ENCODE measurements around the gene DCDC2. TPM values are rescaled to one million over a fixed set of nuclear protein-coding genes. Genes with fewer than 3 reads are reported as not detected.

DCDC2 gene
- total RNA-seq, 1 donor from 2014 or later: 0.30 TPM

- DNase-seq (ENCODE audit: low spot score): no peak
- Mint-ChIP-seq H3K9me3 (ENCODE audit: low read depth) (peaks cover 4% of the 10 kb centered on the region), H3K27me3 (ENCODE audit: low read depth) (peaks cover 16% of the 10 kb centered on the region), H3K4me1 (ENCODE audit: low read depth) (no peaks in the 10 kb centered on the region), H3K4me3 (ENCODE audit: unreplicated experiment) (no peak overlapping the region), H3K36me3 (ENCODE audit: low read depth) (peaks cover 3% of the 10 kb centered on the region), H3K27ac (ENCODE audit: unreplicated experiment) (no peak overlapping the region)
- no peak for TF ChIP-seq CTCF (IDR thresholded peaks at IDR 0.05)
These were observed 169.2 kb downstream of the DCDC2 start for GRCh38 chr6:24188578-24189080.

GRCh38 chr6:24187965-24188577 is 169.8 kb downstream of the DCDC2 start:
- peaks cover 6% of the 10 kb centered on the region for H3K9me3 Mint-ChIP-seq (ENCODE audit: low read depth)
- no peak for DNase-seq (ENCODE audit: low spot score)
- peaks cover 13% of the 10 kb centered on the region for H3K27me3 Mint-ChIP-seq (ENCODE audit: low read depth)
- peaks cover 3% of the 10 kb centered on the region for H3K36me3 Mint-ChIP-seq (ENCODE audit: low read depth)
- no peak overlapping the region for H3K27ac Mint-ChIP-seq (ENCODE audit: unreplicated experiment)
- TF ChIP-seq CTCF (IDR thresholded peaks at IDR 0.05): no peak
- no peak overlapping the region for H3K4me3 Mint-ChIP-seq (ENCODE audit: unreplicated experiment)
- H3K4me1 Mint-ChIP-seq (ENCODE audit: low read depth): no peaks in the 10 kb centered on the region

- no peak for TF ChIP-seq CTCF (IDR thresholded peaks at IDR 0.05)
- Mint-ChIP-seq H3K9me3 (ENCODE audit: low read depth) (peaks cover 8% of the 10 kb centered on the region), H3K4me1 (ENCODE audit: low read depth) (no peaks in the 10 kb centered on the region), H3K27me3 (ENCODE audit: low read depth) (peaks cover 9% of the 10 kb centered on the region), H3K4me3 (ENCODE audit: unreplicated experiment) (no peak overlapping the region), H3K27ac (ENCODE audit: unreplicated experiment) (no peak overlapping the region), H3K36me3 (ENCODE audit: low read depth) (no peaks in the 10 kb centered on the region)
- no peak for DNase-seq (ENCODE audit: low spot score)
These were observed 171.5 kb downstream of the DCDC2 start for GRCh38 chr6:24186349-24186748.

- no peak for DNase-seq (ENCODE audit: low spot score)
- no peaks in the 10 kb centered on the region for H3K27me3 Mint-ChIP-seq (ENCODE audit: low read depth)
- no peaks in the 10 kb centered on the region for H3K4me1 Mint-ChIP-seq (ENCODE audit: low read depth)
- no peak overlapping the region for H3K27ac Mint-ChIP-seq (ENCODE audit: unreplicated experiment)
- H3K9me3 Mint-ChIP-seq (ENCODE audit: low read depth): peaks cover 8% of the 10 kb centered on the region
- H3K36me3 Mint-ChIP-seq (ENCODE audit: low read depth): no peaks in the 10 kb centered on the region
- H3K4me3 Mint-ChIP-seq (ENCODE audit: unreplicated experiment): no peak overlapping the region
- TF ChIP-seq CTCF (IDR thresholded peaks at IDR 0.05): no peak
These were observed 174.3 kb downstream of the DCDC2 start for GRCh38 chr6:24183584-24183983.

- Mint-ChIP-seq H3K4me3 (ENCODE audit: unreplicated experiment) (no peak overlapping the region), H3K27ac (ENCODE audit: unreplicated experiment) (no peak overlapping the region), H3K27me3 (ENCODE audit: low read depth) (no peaks in the 10 kb centered on the region), H3K36me3 (ENCODE audit: low read depth) (no peaks in the 10 kb centered on the region), H3K9me3 (ENCODE audit: low read depth) (no peaks in the 10 kb centered on the region), H3K4me1 (ENCODE audit: low read depth) (no peaks in the 10 kb centered on the region)
- DNase-seq (ENCODE audit: low spot score): no peak
- no peak for TF ChIP-seq CTCF (IDR thresholded peaks at IDR 0.05)
These were observed 200.0 kb downstream of the DCDC2 start for GRCh38 chr6:24157886-24158285.

Measured in chondrocyte (in vitro differentiated cells).